Right cardiac atrium (tissue), 5 donors: ENCODE measurements around the gene SSPN. TPM values are rescaled to one million over a fixed set of nuclear protein-coding genes. Genes with fewer than 3 reads are reported as not detected.
A peak's percentile ranks its signal among the peaks of the same experiment; 100 is the strongest.

Source experiments
- ATAC-seq, 2 donors: fragments of 200-7000 bp; cut with Tn5 transposase; one replicate each; pipeline versions ENCODE4 v1.8.0 to v1.9.1; 2020; ENCODE audit warnings: moderate library complexity in 2 of 2, mild to moderate bottlenecking in 1 of 2
- DNase-seq, 3 donors: peaks; one replicate each; pipeline ENCODE4 v3.0.0-alpha.2; 2020
- H3K27ac ChIP-seq: one replicate; pipeline ENCODE4 v1.5.1; 2013; ENCODE audit warnings: mild to moderate bottlenecking, low read length, control low read depth, moderate library complexity
- H3K27me3 ChIP-seq: one replicate; pipeline ENCODE4 v1.6.1; 2013; ENCODE audit not compliant: control insufficient read depth, insufficient read depth
- H3K4me1 ChIP-seq: one replicate; pipeline ENCODE4 v1.6.1; 2013; ENCODE audit warnings: low read length; ENCODE audit not compliant: control insufficient read depth, insufficient read depth
- H3K4me3 ChIP-seq: one replicate; pipeline ENCODE4 v1.5.1; 2013; ENCODE audit warnings: low read length, control low read depth
- H3K9me3 ChIP-seq: one replicate; pipeline ENCODE4 v1.6.1; 2013; ENCODE audit warnings: low read length; ENCODE audit not compliant: control insufficient read depth
- WGBS: extraction: QIAGEN DNeasy Blood & Tissue Kit; methylation state at CpG from one replicate; pipeline ENCODE4 v1.1.7; 2013; 5-methylcytosine and 5-hydroxymethylcytosine counted together
- intact Hi-C, 4 donors: fragments of 100-400 bp; cut with DNase I; formaldehyde crosslinking; loops; one replicate each; pipeline versions ENCODE4 v1.11.0 to v1.14.0; 2022 to 2023
- polyA plus RNA-seq: library from polyadenylated mRNA; stranded (reverse); fragments of 200-250 nt; gene quantifications from one replicate; pipeline ENCODE4 v1.2.3, GENCODE V29; 2013
- total RNA-seq, 4 donors: library from RNA; stranded (reverse); fragmentation: NEBNext Ultra II Directional; extraction: Animal tissue kit (Norgen Biotek cat#: 25700); gene quantifications; one replicate each; pipeline ENCODE4 v1.2.1, GENCODE V29; 2021
- donor health status: healthy with polysubstance abuse.
- donor health status: DM: no; HTN: yes; CAD: no.
- donor health status: DM: no; HTN: no; CAD: no.
- donor health status: DM: no; HTN: yes; CAD: no; lungs with severe emphysema.
- donor health status: DM: yes; HTN: yes; CAD: no.

Gene SSPN
- total and polyA plus RNA-seq, 5 donors, result 21.5 to 109 (median 88.5) TPM

DNA sequence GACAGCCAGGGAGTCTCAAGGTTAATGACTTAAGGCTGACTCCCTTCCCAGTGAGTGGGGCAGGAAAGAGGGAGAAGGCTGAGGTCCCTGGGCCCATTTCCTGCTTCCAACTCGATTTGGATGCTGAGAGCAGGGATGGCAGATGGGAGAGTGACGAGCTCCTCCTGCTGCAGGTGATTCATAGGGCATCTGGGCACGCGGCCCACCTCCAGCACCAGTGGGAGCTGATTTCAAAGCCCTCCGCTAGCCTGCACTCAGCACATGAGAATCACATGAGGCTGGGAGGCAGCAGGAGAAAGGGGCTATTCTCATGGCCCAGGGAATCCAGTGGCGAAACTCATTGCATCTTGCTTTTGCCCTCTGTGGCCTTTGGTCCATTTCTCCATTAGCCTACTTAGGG, 90.8 kb downstream of the SSPN start:
- no peak overlapping the region for H3K4me3 ChIP-seq
- peaks cover 7% of the 10 kb centered on the region for H3K4me1 ChIP-seq
- ATAC-seq (no peak), DNase-seq (no peak)
- H3K27me3 ChIP-seq, result no peaks in the 10 kb centered on the region
- intact Hi-C loops, result loop anchor here in 1 of 4 donors (10.0 kb wide), 1 partner anchor 161 kb away; the partner anchor contains the start of gene BHLHE41
- 92% methylated on average over 6 of the region's 6 CpGs for WGBS
- H3K27ac ChIP-seq, result no peak overlapping the region
- no peaks in the 10 kb centered on the region for H3K9me3 ChIP-seq

DNA sequence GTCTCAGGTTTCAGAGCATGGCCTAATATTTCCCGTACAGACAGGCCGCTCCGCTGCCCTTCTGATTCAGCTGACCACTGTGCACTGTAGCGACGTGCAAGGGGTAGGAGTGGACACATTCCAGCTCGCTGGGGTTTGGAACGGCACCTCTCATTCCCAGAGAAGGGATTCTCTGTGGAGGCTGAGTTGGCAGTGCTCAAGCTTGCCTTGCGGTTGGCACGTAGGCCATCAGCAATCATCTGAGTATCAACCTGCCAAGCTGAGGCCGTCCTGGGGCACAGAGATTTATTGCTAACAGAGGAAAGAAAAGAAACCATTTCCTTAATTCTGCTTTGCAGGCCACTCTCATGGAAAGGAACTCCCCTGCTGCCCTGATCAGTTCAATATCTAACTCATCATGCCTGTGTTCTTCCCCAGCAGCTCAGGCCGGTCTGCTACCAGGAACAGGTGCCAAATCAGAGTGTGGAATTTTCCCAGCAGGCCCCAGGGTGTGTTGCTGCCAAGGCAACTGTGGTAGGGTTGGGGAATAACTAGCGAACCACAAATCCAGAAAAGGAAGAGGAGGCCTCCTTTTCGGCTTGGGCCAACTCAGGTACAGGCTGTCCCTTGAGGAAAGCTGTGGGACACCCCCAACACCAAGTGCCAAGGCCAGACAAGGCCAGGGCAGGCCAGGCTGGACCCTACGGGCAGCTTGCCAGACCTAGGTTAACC, 92.5 kb downstream of the SSPN start:
- ATAC-seq (peak; percentile 73 to 81), DNase-seq (peak; percentile 44 to 71 (median 67))
- Histone ChIP-seq H3K27me3 (no peaks in the 10 kb centered on the region), H3K4me3 (no peak overlapping the region), H3K4me1 (peaks cover 7% of the 10 kb centered on the region), H3K9me3 (no peaks in the 10 kb centered on the region), H3K27ac (peak overlapping the region; percentile 69)
- 62% methylated on average over 14 of the region's 14 CpGs for WGBS
- intact Hi-C loops, result loop anchor here in 1 of 4 donors (10.0 kb wide), 1 partner anchor 163 kb away; the partner anchor contains the start of gene BHLHE41

DNA sequence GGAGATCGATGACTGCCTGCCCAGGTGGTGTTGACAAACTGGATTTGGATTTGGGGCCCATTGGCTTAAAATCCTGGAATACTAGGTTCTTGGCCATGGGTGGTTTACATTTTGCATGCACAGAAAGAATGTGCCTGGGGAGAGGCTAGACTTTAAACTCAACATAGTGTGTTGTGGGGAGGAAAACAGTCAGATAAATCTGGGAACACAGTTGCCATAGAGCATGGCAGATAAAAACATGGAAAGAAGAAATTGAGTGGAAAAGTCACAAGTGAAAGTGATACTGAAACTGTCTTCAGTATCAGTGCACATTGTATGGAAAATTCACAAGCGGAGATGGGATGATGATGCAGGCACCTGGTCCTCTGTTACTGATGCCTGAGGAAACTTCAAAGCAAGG, 95.2 kb downstream of the SSPN start:
- 94% methylated on average over 2 of the region's 2 CpGs for WGBS
- intact Hi-C loops, result no loop called here

DNA sequence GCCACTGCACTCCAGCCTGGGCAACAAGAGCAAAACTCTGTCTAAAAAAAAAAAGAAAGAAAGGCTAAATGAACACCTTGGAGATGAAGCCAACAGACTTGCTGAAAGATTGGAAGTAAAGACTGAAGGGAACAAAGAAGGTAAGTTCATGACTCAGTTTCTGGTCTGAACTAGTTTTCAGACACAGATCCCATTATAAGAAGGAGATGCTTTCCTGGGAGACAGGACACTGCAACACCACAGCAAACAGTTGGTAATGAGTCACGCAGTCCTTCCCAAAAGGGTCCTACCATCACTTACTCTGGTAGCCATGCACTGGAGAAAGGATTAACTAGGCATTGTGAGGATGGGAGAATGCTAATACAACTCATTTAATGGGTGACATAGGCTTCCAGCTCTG, 97.2 kb downstream of the SSPN start:
- intact Hi-C loops, result no loop called here
- WGBS, result 98% methylated on average over 1 of the region's 1 CpG

More for the DNA sequence above, 95.2 kb downstream of the SSPN start:
- H3K27ac ChIP-seq, result no peak overlapping the region
- no peaks in the 10 kb centered on the region for H3K9me3 ChIP-seq
- no peak overlapping the region for H3K4me3 ChIP-seq
- H3K4me1 ChIP-seq, result peaks cover 7% of the 10 kb centered on the region
- H3K27me3 ChIP-seq, result no peaks in the 10 kb centered on the region
- ATAC-seq (no peak), DNase-seq (no peak)

DNA sequence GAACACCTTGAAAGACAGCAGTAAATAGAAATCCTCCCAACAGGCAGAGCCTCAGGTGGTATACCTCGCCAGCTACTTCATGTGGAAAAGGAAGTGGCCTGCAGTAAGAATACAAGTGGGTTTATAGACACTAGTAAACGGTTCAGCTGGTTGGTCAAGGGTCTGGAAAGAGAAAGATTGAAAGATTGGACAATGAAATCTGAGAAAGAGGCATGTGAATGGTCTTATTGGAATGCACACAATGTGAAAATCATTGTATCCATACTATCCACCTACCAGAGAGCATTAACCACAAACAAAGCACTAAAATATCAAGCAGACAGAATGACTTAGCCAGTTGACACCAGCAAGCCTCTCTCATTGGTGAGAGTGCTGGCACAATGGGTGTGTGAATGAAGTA, 98.2 kb downstream of the SSPN start:
- Histone ChIP-seq H3K4me3 (no peak overlapping the region), H3K4me1 (no peaks in the 10 kb centered on the region), H3K27me3 (no peaks in the 10 kb centered on the region), H3K27ac (no peak overlapping the region), H3K9me3 (no peaks in the 10 kb centered on the region)
- no peak for ATAC-seq
- intact Hi-C loops, result no loop called here
- DNase-seq, result no peak
- 87% methylated on average over 2 of the region's 2 CpGs for WGBS

More for the DNA sequence above, 97.2 kb downstream of the SSPN start:
- H3K4me1 ChIP-seq, result peaks cover 6% of the 10 kb centered on the region
- DNase-seq (no peak), ATAC-seq (no peak)
- no peaks in the 10 kb centered on the region for H3K27me3 ChIP-seq
- H3K27ac ChIP-seq, result no peak overlapping the region
- H3K9me3 ChIP-seq, result no peaks in the 10 kb centered on the region
- no peak overlapping the region for H3K4me3 ChIP-seq

DNA sequence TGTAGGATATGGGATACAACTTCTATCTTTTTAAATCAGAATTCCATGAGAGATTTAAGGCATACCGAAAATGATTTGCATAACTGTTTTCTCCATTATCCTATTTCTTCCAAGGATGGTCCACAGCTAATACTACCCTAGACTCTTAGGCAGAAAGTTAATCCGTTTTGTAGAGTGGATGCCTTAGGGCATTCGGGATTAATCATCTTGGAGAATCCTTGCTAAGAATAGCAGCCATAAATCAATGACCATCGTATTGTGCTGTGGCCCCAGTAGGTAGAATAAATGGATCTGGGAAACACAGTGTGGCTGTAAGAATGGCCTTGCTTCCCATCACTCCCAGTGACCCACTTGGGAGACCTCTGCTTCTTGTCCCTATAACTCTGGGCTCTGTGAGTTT, 99.6 kb downstream of the SSPN start:
- no peaks in the 10 kb centered on the region for H3K27me3 ChIP-seq
- no peaks in the 10 kb centered on the region for H3K4me1 ChIP-seq
- no peaks in the 10 kb centered on the region for H3K9me3 ChIP-seq
- H3K4me3 ChIP-seq, result no peak overlapping the region
- WGBS, result 90% methylated on average over 4 of the region's 4 CpGs
- ATAC-seq (no peak), DNase-seq (no peak)
- intact Hi-C loops, result no loop called here
- H3K27ac ChIP-seq, result no peak overlapping the region

DNA sequence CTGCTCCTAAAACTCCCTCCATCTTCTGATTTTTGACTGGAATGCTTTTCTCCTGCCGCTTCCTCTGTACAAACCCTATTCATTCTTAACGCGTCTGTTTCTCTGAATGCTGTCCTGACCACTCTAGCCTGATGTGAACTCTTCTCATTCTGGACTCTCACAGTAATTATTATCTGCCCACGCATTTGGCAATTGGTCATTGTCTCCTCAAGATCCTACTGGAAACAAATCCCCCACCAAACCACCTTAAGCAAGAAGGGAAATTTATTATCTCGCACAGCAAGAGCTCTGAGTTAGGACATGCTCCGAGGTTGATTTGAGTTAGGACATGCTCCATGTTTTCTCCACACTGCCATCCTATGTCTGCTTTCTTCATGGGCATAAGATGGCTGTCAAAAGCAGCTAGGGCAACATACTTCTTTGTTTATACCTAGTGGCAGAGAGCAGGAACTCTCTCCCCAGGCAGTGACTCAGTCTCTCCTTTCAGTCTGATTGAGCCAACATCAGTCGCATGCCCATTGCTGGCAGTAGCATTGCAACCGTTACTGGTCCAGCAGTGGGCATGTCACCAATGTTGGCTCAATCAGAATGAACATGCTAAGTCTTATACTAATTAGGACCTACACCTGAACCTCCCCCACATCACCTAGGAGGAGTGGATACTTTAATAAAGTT, 102.2 kb downstream of the SSPN start:
- intact Hi-C loops, result no loop called here
- Histone ChIP-seq H3K9me3 (no peaks in the 10 kb centered on the region), H3K4me1 (no peaks in the 10 kb centered on the region), H3K27ac (no peak overlapping the region), H3K4me3 (no peak overlapping the region), H3K27me3 (no peaks in the 10 kb centered on the region)
- 71% methylated on average over 8 of the region's 8 CpGs for WGBS
- ATAC-seq, result no peak
- DNase-seq, result no peak

DNA sequence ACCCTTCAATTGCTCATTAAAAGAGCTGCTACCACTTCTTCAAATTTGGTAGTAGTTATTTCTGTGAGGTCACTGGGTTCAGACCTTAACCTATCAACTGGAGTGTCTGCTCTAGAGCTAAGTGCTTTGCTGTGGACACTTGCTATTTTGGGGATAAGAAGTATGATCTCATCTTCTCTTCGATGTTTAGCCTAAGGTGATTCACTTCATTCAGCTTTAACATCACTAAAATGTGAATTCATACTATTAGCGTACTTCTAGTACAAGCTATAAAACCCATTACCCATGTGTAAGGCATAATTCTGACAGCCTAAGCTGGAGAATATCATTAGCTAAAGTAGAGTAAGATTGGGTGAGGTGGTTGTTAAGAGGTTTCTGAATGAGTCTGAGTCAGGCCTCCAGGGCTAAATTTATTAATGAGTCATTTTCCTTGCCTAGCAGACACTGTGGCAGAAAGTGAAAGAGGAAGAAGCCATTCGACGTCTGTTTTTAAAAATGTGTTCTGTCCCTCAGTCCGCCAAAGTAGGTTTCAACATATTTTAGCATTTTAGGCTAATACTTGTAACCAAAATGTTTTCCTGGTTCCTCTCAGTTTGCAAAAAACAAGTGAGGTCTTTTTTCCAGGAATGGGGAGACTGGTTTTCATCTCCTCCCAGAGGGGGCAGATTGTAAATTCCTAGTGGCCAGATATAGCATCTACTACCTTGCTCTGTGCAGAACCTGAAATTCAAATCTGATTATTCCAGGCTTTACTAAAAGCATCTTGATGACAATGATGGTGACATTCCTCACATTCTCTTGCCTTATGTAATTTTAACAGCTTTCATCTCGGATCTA, 103.6 kb downstream of the SSPN start:
- Histone ChIP-seq H3K4me1 (no peaks in the 10 kb centered on the region), H3K4me3 (no peak overlapping the region), H3K9me3 (no peaks in the 10 kb centered on the region), H3K27ac (no peak overlapping the region), H3K27me3 (no peaks in the 10 kb centered on the region)
- intact Hi-C loops, result no loop called here
- DNase-seq (no peak), ATAC-seq (peak; percentile 94)
- WGBS, result 39% methylated on average over 6 of the region's 6 CpGs

DNA sequence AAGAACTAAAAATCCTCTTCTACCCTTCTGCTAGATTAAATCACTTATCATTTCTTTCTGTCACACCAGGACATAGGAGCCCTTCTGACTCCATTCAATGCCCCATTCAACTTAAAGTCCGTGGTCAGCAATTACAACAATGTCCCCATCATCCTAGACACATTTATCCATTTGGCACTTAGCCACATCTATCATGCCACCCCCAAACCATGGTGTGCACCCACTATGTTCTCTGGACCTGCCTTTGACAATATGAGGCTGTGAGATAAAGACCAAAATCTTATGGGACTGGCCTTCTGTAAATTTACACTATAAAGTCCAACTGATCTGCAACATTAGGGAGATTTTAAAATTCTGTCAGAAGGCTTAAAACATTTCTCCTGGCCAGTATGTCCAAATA, 104.4 kb downstream of the SSPN start:
- H3K27ac ChIP-seq, result no peak overlapping the region
- intact Hi-C loops, result no loop called here
- 86% methylated on average over 1 of the region's 1 CpG for WGBS
- no peaks in the 10 kb centered on the region for H3K4me1 ChIP-seq
- no peak overlapping the region for H3K4me3 ChIP-seq
- ATAC-seq (no peak), DNase-seq (no peak)
- H3K27me3 ChIP-seq, result no peaks in the 10 kb centered on the region
- no peaks in the 10 kb centered on the region for H3K9me3 ChIP-seq
